ENCODE data around the gene GDPD5.

- TF ChIP-seq EZH2 (IDR thresholded peaks at IDR 0.05; ENCODE audit: borderline replicate concordance, low read depth, low read length, severe bottlenecking) (no peak), CTCF (IDR thresholded peaks at IDR 0.05; ENCODE audit: borderline replicate concordance, extremely low read depth, low read length, poor library complexity, severe bottlenecking) (no peak)
Observed at GRCh38 chr11:75548595-75549272, 23.0 kb upstream of the GDPD5 start.
